Measurements from ENCODE around the gene KLK2. TPM values are rescaled to one million over a fixed set of nuclear protein-coding genes. Genes with fewer than 3 reads are reported as not detected.

The KLK2 gene
- total RNA-seq (2021; fragmentation: NEBNext Ultra II Directional; extraction: Animal tissue kit (Norgen Biotek cat#: 25700)), result not detected
- long read RNA-seq, result 0 reads

DNA sequence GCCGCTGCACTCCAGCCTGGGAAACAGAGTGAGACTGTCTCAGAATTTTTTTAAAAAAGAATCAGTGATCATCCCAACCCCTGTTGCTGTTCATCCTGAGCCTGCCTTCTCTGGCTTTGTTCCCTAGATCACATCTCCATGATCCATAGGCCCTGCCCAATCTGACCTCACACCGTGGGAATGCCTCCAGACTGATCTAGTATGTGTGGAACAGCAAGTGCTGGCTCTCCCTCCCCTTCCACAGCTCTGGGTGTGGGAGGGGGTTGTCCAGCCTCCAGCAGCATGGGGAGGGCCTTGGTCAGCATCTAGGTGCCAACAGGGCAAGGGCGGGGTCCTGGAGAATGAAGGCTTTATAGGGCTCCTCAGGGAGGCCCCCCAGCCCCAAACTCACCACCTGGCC lies at the start of gene KLK2:
TSS of gene KLK2 (plus strand) at position 384 of the 400 bp plus-strand sequence. CDS start 35 bp downstream, outside the sequence.
- Mint-ChIP-seq H3K9me3 (no peaks in the 10 kb centered on the region; the same call in 1 of the 2 replicates), H3K4me3 (no peak within 1 kb of the TSS), H3K27me3 (ENCODE audit: insufficient read depth) (peaks cover 3% of the 10 kb centered on the region), H3K27ac (no peak within 1 kb of the TSS), H3K4me1 (ENCODE audit: low read depth) (no peaks in the 10 kb centered on the region), H3K36me3 (ENCODE audit: low read depth) (no peaks in the 10 kb centered on the region)
- DNase-seq, result no peak
- TF ChIP-seq, protein P1, sequence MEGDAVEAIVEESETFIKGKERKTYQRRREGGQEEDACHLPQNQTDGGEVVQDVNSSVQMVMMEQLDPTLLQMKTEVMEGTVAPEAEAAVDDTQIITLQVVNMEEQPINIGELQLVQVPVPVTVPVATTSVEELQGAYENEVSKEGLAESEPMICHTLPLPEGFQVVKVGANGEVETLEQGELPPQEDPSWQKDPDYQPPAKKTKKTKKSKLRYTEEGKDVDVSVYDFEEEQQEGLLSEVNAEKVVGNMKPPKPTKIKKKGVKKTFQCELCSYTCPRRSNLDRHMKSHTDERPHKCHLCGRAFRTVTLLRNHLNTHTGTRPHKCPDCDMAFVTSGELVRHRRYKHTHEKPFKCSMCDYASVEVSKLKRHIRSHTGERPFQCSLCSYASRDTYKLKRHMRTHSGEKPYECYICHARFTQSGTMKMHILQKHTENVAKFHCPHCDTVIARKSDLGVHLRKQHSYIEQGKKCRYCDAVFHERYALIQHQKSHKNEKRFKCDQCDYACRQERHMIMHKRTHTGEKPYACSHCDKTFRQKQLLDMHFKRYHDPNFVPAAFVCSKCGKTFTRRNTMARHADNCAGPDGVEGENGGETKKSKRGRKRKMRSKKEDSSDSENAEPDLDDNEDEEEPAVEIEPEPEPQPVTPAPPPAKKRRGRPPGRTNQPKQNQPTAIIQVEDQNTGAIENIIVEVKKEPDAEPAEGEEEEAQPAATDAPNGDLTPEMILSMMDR (IDR thresholded peaks at IDR 0.05), result no peak

DNA sequence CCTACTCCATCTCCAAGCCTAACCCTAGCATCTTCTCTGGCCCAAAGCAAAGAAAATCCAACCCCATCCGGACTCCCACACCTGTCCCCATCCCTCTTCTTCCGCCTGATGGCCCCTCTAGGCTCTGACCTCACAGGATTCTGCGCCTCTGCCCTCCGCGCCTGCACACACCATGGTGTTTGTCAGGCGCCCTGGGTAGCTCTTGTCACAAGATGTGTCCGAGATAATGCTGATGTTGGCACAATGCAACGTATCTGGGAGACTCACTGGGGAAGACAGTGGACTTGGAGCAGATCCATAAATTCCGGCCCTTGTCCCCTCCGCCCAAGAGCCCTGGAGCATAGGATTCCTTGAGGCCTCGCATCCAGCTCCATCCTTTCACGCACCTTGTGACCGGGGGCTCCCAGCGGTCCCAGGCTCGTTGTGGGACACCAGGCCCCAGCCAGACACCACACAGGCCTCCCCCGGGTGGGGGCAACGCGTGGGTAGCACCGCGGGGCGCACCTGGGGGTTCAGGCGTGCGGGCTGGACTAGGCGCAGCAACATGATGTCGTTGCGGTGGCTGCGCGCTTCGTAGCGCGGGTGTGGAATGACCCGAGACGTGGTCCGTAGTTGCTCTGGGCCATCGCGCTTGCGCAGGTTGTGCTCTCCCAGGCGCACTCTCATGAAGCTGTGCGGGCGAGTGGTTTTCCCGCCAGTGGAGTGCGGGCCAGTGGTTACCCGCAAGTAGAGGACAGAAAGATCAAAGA lies 46.6 kb upstream of the KLK2 start:
- peaks cover 31% of the 10 kb centered on the region for H3K27me3 Mint-ChIP-seq (ENCODE audit: insufficient read depth)
- H3K9me3 Mint-ChIP-seq, result no peaks in the 10 kb centered on the region; the same call in 1 of the 2 replicates
- H3K4me1 Mint-ChIP-seq (ENCODE audit: low read depth), result no peaks in the 10 kb centered on the region

DNA sequence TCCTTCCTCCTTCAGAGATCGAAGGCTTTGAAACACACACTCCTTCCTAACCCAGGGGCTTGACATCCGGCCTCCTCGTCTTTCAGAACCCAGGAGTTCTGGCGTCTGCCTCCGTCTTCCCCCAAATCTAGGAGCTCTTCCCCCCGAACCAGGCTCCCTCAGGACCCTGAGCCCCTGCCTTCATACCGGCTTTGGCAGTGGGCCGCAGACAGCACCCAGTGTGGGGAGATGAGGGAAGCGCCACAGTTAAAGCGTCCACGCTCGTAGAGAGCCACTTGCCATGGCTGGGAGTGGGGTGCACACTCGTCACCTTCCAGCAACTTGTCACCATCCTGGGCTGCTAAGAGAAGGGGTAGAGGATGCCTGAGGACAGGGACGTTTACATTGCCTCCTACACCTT lies 45.8 kb upstream of the KLK2 start:
- H3K27me3 Mint-ChIP-seq (ENCODE audit: insufficient read depth), result peaks cover 27% of the 10 kb centered on the region
- no peaks in the 10 kb centered on the region for H3K36me3 Mint-ChIP-seq (ENCODE audit: low read depth)
- TF ChIP-seq, protein P1 (IDR thresholded peaks at IDR 0.05), result no peak
- H3K27ac Mint-ChIP-seq, result no peak overlapping the region
- H3K4me1 Mint-ChIP-seq (ENCODE audit: low read depth), result no peaks in the 10 kb centered on the region
- H3K4me3 Mint-ChIP-seq, result no peak overlapping the region
- H3K9me3 Mint-ChIP-seq, result no peaks in the 10 kb centered on the region; the same call in 1 of the 2 replicates
- no peak for DNase-seq

More for the DNA sequence above, 46.6 kb upstream of the KLK2 start:
- H3K4me3 Mint-ChIP-seq, result no peak overlapping the region
- TF ChIP-seq, protein P1 (IDR thresholded peaks at IDR 0.05), result no peak
- H3K27ac Mint-ChIP-seq, result no peak overlapping the region
- DNase-seq, result no peak
- no peaks in the 10 kb centered on the region for H3K36me3 Mint-ChIP-seq (ENCODE audit: low read depth)

DNA sequence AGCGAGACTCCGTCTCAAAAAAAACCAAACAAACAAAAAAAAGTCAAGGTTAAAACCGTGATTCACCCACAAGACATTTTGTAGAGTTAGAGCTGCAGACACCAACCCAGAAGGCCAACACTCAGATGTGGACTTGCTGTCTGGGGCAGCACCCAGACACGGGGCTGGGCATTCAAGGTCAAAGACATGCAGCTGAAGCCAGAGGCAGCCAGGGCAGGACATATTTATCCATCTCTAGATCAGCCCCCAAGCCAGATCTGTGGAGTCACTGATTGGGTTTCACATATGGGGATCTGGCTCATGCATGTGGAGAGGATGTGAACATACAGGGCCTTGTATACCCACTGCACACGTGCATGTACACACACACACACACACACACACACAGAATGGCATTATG lies 43.4 kb upstream of the KLK2 start:
- Mint-ChIP-seq H3K9me3 (no peaks in the 10 kb centered on the region; the same call in 1 of the 2 replicates), H3K27me3 (ENCODE audit: insufficient read depth) (peaks cover 25% of the 10 kb centered on the region), H3K36me3 (ENCODE audit: low read depth) (no peaks in the 10 kb centered on the region), H3K4me3 (no peak overlapping the region), H3K4me1 (ENCODE audit: low read depth) (no peaks in the 10 kb centered on the region), H3K27ac (no peak overlapping the region)
- no peak for DNase-seq
- TF ChIP-seq, protein P1 (IDR thresholded peaks at IDR 0.05), result no peak

DNA sequence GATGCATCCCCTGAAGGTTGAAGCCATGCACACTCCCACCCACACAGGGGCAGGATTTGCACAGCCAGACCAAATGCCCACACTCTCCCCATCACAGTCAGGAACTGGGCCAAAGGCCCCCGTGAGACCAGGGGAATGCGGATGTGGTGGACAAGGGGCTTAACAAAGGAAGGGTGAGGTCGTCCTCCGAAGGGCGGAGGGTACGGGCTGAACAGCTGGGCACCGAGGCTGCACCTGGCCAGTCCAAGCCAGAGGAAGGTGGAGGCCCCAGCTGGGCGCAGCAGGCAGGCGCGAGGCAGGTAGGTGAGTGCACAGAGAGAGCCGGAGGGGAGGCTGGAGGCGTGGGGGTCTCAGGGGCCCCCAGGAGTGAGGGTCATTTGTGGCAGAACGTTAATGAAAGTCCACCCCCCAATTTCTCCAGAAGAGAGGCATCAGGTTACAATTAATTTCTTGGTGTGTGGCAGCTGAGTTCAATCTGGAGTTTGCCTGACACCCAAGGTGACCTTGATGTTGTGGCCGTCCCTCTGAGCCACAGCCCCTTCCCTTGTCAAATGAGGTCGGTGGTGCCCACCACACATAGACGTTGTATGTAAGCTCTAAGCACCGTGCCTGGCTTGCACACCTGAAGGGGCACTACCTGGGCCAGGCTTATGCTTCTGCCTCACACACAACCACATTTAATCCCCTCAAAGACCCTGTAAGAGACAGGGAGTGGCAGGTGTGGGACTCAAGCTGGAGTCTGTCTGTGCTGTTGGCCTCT lies 42.8 kb upstream of the KLK2 start:
- Mint-ChIP-seq H3K4me3 (no peak overlapping the region), H3K27me3 (ENCODE audit: insufficient read depth) (peaks cover 25% of the 10 kb centered on the region), H3K36me3 (ENCODE audit: low read depth) (no peaks in the 10 kb centered on the region), H3K27ac (no peak overlapping the region), H3K4me1 (ENCODE audit: low read depth) (no peaks in the 10 kb centered on the region), H3K9me3 (no peaks in the 10 kb centered on the region; the same call in 1 of the 2 replicates)
- TF ChIP-seq, protein P1 (IDR thresholded peaks at IDR 0.05), result no peak
- DNase-seq, result no peak
